ENCODE measurements around the gene ADAM11.
"Not testable (repeated sequence)": the region's sequence is repeated elsewhere in the genome, so short reads cannot be mapped to it uniquely, and the experiment has no call there.

ADAM11 gene, protein sequence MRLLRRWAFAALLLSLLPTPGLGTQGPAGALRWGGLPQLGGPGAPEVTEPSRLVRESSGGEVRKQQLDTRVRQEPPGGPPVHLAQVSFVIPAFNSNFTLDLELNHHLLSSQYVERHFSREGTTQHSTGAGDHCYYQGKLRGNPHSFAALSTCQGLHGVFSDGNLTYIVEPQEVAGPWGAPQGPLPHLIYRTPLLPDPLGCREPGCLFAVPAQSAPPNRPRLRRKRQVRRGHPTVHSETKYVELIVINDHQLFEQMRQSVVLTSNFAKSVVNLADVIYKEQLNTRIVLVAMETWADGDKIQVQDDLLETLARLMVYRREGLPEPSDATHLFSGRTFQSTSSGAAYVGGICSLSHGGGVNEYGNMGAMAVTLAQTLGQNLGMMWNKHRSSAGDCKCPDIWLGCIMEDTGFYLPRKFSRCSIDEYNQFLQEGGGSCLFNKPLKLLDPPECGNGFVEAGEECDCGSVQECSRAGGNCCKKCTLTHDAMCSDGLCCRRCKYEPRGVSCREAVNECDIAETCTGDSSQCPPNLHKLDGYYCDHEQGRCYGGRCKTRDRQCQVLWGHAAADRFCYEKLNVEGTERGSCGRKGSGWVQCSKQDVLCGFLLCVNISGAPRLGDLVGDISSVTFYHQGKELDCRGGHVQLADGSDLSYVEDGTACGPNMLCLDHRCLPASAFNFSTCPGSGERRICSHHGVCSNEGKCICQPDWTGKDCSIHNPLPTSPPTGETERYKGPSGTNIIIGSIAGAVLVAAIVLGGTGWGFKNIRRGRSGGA

DNA sequence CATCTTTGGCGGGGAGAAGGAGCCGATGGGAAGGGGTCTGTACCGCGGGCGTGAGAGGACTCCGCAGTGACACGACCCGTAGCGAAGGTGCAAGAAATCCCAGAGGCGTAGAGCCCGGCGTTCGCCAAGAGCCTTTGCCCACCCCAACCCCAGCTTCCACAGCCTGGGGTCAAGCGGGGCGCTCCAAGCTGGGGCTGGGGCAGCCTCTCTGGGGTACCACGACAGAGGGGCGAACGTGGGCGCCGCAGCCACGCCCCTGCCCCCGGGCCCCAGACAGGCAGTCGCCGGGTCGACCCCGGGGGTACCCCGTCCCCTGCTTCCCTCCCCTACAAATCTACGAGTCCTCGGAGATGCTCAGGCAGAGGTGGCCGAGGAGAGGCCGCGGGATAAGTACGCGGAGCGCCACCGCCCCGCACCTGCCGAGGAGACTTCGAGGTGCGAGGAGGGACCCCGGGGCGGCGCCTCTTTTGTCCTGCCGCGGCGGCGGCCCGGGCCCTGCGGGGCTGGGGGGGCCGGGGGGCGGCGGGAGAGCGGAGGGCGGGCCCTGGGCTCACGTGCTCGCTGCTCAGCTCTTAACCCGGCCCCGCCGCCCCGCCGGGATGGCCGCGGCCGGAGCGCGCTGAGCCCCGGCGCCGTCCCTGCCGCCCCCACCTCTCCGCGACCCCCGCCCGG, at the start of gene ADAM11:
Gene ADAM11 (plus strand): TSS at position 575 of the 672 bp plus-strand sequence. CDS start 212 bp downstream, outside the sequence.
- no peak for DNase-seq (ENCODE audit: low read depth in 3 of 3)

DNA sequence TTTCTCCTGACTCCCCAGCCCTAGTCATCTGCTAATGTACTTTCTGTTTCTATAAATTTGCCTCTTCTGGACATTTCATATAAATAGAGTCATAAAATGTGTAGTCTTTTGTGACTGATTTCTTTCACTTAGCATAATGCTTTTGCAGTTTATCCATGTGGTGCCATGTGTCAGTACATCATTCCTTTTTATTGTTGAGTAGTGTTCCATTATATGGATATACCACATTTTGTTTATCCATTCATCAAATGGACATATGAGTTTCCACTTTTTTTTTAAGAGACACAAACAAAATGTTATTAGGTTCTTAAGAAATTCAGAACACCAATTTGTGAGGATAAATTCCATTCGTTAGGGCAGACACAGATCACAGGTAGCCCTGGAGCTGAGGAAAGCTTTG, 39.3 kb upstream of the ADAM11 start:
- DNase-seq (ENCODE audit: low read depth in 3 of 3): no peak

DNA sequence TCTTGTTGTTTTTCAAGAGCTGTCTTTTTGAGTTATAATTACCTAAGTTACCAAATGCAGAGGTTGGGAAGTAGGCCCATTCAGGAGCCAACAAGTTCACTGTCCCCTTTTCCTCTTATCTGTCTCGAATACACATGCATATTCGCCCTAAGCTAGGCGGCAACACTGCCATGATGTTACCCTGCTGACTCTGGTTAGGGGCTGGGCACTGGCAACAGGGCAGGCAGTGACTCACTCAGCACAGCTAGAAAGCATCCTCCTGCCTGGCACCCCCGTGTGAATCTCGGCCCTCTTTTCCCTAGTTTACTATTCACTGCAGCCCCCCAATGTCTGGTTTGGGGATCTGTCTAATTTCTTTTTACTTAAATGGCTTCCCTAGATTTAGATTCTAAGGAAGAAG, 36.5 kb upstream of the ADAM11 start:
- no peak for DNase-seq (ENCODE audit: low read depth in 3 of 3)

DNA sequence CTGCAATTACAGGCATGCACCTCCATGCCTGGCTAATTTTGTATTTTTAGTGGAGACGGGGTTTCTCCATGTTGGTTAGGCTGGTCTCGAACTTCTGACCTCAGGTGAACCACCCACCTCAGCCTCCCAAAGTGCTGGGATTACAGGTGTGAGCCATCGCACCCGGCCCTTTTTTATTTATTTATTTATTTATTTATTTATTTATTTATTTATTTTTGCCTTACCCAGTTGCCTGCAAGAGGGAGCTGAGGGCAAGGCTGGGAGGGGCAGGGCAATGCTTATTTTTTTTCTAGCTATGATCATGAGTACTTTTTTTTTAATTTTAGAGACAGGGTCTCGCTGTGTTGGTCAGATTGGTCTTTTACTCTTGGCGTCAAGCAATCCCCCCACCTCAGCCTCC, 32.7 kb upstream of the ADAM11 start:
- DNase-seq (ENCODE audit: low read depth in 3 of 3): not testable (repeated sequence)

DNA sequence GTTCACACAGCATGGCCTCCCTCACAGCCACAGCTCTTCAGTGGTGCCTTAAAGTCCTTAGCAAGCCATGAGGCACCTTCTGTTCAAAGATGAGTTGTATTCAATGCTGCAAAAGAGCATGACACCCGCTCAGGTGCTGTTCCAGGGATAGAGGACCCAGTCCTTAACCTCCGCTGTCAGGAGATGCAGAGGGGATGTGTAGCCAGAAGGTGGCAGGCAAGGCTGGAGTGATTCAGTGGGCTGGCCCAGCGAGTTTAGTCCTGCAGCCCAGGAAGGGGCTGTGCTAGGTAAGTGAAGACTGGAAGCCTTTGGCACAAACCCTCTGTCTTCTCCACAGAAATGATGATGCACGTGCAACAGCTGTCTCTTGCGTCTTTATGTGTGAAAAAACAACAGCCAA, 25.0 kb upstream of the ADAM11 start:
- DNase-seq (ENCODE audit: low read depth in 3 of 3): no peak

DNA sequence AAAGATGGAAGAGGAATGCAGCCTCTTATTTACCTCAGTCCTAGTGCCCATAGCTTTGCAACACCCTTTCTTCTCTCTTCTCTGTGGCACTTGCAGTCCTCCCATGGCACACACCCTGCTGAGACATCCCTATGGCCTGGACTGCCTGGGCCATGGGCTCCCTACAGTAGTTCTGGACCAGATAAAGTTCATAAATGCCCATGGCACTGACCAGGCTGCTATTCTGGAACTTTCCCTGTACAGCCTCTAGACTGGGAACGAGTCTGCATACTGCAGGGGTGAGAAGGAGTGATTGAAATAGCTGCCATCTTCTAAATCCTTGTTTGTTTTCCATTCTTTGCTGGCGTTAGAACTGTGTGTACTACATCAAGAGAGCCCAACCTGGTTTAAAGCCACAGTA, 24.5 kb upstream of the ADAM11 start:
- DNase-seq (ENCODE audit: low read depth in 3 of 3): no peak

DNA sequence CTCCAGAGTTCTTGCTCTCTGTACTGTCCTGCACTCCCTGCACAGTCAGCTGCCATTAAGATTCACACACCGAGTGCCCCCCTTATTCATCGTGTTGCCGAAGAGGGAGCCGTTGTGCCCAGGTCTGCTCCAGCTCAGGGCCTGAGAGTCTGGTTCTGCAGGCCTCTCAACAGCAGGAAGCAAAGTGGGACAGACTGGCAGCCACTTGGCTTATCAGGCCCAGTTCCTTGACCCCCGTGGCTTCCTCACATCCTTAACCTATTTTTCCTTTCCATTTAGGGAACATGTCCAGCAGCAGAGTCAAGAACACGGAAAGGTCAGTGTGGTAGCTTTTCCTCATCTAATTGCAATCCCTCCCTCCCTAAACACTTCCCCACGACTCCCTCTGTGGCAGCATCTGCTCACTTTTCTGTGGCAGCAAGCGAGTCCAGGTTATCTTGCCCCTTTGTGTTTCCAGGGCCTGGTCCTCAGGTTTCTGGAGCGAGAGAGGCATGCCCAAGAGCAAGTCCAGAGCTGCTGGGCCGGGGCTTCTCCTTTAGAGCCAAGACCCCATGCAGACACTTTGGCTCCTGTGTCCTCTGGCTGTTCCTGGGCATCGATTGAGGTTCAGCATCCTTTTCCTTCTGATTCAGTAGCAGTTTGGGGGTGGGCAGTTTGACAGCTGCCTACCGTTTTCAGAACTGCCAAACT, 22.1 kb upstream of the ADAM11 start:
- no peak for DNase-seq (ENCODE audit: low read depth in 3 of 3)

DNA sequence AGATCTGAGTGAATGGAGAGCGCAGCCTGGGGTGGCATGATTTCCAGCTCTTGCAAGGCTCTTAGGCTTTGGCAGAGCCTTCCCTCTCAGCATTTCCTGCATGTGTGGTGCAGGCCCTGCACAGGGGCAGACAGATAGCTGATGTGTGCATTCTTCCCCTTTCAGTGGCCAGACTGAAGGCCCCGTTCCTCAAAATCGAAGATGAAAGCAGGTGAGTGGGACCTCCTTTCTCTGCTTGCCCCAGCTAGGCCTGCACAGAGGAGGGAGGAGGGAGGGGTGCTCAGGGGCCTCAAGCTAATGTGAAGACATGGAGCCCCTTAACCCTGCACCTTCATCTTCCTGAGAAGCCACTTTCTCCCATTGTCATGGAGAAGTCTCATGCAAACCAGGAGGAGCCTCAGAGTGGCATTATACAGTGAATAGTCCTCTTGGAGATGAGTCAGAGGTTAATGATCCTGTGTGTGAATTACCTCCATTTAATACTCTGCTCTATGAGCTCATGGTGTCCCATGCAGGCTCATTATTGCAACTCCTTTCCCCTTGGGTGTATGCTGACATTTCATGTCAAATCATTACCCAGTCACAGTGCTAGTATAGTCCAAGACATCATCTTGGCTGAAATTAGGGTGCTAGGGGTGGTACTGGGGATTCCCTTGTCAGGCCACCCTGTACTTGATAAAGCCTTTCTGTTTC, 20.4 kb upstream of the ADAM11 start:
- no peak for DNase-seq (ENCODE audit: low read depth in 3 of 3)

DNA sequence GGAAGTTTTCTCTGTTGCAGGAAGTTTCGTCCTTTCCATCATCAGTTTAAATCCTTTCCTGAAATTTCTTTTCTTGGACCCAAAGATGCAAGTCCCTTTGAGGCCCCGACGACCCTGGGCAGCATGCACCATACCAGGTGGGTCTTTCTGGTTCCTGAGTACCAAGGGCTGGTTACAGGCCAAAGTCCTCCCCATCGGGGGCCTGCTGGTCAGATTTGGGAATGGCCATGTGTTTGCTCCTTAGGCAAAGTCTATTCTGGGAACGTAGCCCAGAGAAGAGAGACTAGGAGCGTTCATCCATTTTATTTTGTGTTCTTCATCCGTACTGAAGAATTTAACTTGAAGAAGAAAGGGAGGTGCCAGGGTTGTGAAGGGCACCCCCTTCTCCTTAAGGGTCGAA, 17.5 kb upstream of the ADAM11 start:
- DNase-seq (ENCODE audit: low read depth in 3 of 3): no peak

DNA sequence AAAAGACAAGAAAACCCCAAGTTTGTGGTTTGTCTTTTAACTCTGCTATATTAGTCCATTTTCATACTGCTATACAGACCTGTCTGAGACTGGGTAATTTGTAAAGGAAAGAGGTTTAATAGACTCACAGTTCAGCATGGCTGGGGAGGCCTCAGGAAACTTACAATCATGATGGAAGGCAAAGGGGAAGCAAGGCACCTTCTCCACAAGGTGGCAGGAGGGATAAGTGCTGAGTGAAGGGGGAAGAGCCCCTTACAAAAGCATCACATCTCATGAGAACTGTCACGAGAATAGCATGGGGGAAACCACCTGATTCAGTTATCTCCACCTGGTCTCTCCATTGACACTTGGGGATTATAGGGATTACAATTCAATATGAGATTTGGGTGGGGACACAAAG, 13.5 kb upstream of the ADAM11 start:
- no peak for DNase-seq (ENCODE audit: low read depth in 3 of 3)

DNA sequence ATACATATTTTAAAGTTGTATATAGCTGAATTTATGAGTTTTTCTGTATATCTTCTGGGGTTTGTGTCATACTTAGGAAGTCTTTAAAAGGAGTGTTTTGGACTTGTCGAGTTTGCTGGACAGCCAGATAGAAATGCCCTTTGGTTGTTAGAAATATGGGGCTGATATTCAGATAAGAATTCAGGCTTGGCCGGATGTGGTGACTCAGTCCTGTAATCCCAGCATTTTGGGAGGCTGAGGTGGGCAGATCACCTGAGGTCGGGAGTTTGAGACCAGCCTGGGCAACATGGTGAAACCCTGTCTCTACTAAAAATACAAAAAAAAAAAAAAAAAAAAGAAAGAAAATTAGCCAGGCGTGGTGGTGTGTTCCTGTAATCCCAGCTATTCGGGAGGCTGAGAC, 13.1 kb upstream of the ADAM11 start:
- not testable (repeated sequence) for DNase-seq (ENCODE audit: low read depth in 3 of 3)

DNA sequence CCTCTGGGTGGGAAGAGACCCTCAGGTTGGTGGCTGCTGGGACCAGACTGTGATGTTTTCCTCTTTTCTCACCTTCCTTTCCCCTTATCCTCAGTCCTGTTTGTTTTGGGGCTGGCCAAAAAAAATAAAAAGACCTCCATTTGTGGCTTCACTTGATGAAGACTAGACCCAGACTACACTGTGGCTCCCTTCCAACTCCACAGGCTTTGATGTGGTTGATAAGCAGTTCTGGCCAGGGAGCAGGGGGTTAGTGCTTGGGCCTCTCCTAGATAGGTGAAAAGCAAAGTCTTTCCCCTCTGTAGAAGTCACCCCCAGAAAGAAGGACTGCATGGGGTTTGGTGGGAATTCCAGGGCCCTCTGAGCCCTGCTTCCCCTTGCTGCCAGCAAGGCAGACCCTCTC, 11.2 kb upstream of the ADAM11 start:
- no peak for DNase-seq (ENCODE audit: low read depth in 3 of 3)

DNA sequence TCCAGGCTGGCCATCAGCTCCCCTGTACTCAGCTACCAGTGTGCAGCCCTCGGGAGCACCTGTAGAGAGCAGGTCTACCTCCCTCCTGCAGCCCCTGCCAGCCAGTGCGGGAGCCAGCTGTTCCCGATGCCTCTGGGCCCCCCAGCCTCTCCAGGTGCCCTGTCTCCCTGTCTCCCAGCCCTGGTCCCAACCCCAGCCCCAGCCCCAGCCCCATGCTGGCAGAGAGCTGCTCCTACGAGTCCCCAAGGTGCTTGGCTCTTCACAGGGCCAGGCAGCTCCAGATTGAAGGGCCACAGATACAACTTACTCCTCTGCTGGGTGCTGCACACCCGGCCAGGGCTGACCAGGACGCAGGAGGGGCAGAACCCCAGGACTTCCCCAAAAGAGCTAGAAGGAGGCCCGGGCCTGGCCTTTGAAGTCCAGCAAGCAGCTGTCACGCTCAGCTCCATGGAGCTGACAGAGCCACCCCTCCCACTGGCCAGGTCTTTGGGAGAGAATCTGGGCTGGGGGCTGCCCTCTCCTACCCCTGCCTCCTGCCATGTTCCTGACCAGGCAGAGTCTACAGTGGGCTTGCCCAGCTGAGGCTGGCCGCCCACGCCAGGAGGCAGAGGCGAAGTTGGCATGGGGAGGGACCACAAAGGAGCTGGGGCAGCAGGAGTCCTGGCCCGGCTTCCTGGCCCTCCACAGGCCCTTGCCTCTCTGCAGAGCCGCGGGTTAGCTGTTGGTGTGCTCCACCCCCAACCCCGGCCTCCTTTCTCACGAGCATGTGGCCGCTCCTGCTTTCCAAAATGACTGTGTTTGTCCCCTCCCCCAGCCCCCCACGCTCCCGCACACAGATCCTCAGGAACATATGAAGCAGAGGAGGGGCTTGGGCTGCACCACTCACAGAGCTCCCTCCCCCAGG, 9.5 kb upstream of the ADAM11 start:
- no peak for DNase-seq (ENCODE audit: low read depth in 3 of 3)

DNA sequence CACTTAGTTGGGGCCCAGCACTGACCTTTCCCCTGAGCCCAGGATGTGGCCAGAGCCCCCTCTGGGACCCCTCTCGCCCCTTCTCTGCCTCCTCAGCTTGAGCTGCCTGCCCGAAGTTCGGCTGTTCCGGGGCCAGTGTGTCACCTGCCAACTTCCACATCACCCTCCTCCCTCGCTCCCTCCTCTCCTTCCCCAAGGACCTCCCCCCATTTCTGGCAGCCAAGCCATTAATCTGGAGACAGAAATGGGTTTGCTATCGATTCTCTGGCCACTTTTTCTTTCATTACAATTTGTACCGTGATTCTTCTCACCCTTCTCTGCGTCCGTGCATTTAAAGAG, 8.8 kb upstream of the ADAM11 start:
- no peak for DNase-seq (ENCODE audit: low read depth in 3 of 3)

DNA sequence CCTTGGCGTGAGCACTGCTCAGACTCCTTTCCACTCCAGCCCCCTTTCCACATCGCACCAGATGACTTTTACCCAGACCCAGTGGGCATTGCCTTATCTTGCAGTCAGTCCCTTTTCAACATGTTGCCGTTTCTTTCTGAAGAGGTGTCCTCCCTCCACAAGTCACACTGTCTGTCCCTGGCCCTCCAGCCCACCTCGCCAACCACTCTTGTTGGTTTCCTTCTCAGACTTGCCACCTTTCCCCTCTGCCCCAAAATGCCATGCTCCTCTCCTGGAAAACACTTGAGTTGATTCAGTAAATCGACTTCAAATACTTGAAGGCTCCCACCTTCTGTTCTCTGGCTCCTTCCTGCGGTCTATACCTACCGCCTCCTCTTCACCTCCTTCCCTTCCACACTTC, 7.5 kb upstream of the ADAM11 start:
- no peak for DNase-seq (ENCODE audit: low read depth in 3 of 3)

DNA sequence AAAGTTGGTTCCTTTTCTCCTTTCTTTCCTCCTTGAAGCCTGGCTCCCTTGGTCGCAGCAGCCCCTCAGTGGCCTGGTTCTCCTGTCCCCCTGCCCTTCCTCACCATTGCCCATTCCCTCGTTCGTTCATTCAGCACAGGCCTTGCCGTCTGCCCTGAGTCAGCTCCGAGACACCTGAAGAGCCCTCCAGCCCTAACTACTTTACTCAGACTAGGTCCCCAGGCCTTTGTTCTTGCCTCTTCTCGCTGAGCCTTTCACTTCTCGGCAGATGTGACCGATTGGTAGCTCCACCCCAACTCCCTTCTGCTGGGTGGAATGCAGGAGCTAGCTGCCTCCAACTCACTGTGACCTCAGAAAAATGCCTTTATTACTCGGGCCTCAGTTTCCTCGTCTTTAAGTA, 7.0 kb upstream of the ADAM11 start:
- no peak for DNase-seq (ENCODE audit: low read depth in 3 of 3)

DNA sequence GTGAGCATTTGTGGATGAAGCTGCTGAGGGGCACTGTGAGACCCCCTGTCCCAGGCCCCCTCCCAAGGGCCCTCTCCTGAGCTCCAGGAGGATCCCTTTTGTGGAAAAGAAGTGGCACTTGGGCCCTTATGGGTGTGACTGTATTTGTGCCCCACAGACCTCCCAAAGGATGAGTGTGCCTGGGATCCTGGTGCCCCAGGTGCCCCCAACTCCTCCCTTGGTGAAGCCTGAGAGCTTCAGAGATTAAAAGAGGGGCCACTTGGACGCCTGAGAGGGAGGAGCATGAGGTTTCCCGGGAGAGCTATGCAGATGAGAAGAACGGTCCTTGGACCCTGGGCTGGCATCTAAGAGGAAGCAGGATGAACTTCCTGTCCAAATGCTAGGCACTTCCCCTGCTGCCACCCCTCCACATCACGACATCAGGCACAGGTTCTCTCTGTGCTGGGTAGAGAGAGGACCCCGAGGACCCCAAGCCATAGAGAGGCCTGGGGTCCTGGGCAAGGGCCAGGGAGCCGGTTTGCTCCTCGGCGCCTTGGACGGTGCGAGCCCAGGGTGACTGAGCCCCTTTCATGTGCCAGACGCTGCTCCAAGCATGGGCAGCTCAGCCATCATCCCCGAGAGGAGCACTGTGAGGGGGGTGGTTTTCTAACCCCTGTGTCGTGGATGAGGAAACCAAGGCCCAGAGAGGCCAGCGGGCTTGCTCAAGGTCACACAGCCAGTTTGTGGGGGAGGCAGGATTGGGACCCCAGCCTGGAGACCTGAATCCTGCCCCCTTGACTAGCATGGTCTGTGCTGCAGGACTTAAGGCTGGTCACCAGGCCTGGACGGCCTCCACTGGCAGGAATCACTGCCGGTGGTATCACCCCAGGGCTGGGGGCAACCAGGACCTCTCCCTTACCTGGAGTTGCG, 5.6 kb upstream of the ADAM11 start:
- no peak for DNase-seq (ENCODE audit: low read depth in 3 of 3)

DNA sequence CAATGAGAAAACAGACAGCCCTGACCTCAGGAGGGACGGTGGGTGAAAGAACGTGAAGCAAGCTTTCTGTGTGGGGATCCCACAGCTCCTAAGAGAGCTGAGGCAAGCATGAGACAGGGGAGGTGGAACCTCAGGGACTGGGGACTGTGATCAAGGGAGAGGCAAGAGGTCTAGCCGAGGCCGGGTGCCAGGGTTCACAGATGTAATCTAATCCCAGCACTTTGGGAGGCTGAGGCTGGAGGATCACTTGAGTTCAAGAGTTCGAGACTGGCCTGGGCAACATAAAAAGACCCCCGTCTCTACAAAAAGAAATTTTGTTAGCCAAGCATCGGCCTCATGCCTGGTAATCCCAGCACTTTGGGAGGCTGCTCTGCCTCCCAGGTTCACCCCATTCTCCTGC, 4.5 kb upstream of the ADAM11 start:
- DNase-seq (ENCODE audit: low read depth in 3 of 3): no peak

DNA sequence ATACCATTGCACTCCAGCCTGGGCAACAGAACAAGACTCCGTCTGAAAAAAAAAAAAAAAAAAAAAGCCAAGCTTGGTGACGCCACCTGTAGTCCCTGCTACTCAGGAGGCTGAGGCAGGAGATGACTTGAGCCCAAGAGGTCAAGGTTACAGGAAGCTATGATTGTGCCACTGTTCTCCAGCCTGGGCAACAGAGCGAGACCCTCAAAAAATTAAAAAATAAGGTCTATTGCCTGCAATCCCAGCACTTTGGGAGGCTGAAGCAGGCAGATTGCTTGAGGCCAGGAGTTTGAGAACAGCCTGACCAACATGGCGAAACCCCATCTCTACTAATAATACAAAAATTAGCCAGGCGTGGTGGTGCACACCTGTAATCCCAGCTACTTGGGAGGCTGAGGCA, 3.6 kb upstream of the ADAM11 start:
- not testable (repeated sequence) for DNase-seq (ENCODE audit: low read depth in 3 of 3)
